ENCODE results near the gene UBASH3A.
A peak's percentile ranks its signal among the peaks of the same experiment; 100 is the strongest.

UBASH3A gene

GRCh38 chr21:42467140-42467983, 63.7 kb downstream of the UBASH3A start (continued):
- TF ChIP-seq ZNF549 (tag by site-specific recombination; IDR thresholded peaks at IDR 0.05) (no peak), ZNF157 (tag by site-specific recombination; IDR thresholded peaks at IDR 0.05) (no peak), ZBTB17 (tag by site-specific recombination; IDR thresholded peaks at IDR 0.05) (peak; percentile 62), BCL11A (tag by site-specific recombination; IDR thresholded peaks at IDR 0.05; ENCODE audit: low read depth) (no peak), PRDM1 (tag by site-specific recombination; IDR thresholded peaks at IDR 0.05) (no peak; the same call in 1 of the 2 replicates), ZNF266 (tag by site-specific recombination; IDR thresholded peaks at IDR 0.05; ENCODE audit: low read depth) (no peak), ZNF341 (tag by site-specific recombination; IDR thresholded peaks at IDR 0.05; ENCODE audit: low read depth) (peak; percentile 47; the same call in 1 of the 2 replicates), ZNF837 (tag by site-specific recombination; IDR thresholded peaks at IDR 0.05) (no peak), ZFP37 (tag by site-specific recombination; IDR thresholded peaks at IDR 0.05) (no peak), SCRT2 (tag by site-specific recombination; IDR thresholded peaks at IDR 0.05) (peak; percentile 94)
- TF ChIP-seq, protein P1, sequence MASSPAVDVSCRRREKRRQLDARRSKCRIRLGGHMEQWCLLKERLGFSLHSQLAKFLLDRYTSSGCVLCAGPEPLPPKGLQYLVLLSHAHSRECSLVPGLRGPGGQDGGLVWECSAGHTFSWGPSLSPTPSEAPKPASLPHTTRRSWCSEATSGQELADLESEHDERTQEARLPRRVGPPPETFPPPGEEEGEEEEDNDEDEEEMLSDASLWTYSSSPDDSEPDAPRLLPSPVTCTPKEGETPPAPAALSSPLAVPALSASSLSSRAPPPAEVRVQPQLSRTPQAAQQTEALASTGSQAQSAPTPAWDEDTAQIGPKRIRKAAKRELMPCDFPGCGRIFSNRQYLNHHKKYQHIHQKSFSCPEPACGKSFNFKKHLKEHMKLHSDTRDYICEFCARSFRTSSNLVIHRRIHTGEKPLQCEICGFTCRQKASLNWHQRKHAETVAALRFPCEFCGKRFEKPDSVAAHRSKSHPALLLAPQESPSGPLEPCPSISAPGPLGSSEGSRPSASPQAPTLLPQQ (tag by site-specific recombination; IDR thresholded peaks at IDR 0.05) = 0 out of 2 replicates have a peak, but pooled peaks have one; percentile 37
- TF ChIP-seq, protein P2, sequence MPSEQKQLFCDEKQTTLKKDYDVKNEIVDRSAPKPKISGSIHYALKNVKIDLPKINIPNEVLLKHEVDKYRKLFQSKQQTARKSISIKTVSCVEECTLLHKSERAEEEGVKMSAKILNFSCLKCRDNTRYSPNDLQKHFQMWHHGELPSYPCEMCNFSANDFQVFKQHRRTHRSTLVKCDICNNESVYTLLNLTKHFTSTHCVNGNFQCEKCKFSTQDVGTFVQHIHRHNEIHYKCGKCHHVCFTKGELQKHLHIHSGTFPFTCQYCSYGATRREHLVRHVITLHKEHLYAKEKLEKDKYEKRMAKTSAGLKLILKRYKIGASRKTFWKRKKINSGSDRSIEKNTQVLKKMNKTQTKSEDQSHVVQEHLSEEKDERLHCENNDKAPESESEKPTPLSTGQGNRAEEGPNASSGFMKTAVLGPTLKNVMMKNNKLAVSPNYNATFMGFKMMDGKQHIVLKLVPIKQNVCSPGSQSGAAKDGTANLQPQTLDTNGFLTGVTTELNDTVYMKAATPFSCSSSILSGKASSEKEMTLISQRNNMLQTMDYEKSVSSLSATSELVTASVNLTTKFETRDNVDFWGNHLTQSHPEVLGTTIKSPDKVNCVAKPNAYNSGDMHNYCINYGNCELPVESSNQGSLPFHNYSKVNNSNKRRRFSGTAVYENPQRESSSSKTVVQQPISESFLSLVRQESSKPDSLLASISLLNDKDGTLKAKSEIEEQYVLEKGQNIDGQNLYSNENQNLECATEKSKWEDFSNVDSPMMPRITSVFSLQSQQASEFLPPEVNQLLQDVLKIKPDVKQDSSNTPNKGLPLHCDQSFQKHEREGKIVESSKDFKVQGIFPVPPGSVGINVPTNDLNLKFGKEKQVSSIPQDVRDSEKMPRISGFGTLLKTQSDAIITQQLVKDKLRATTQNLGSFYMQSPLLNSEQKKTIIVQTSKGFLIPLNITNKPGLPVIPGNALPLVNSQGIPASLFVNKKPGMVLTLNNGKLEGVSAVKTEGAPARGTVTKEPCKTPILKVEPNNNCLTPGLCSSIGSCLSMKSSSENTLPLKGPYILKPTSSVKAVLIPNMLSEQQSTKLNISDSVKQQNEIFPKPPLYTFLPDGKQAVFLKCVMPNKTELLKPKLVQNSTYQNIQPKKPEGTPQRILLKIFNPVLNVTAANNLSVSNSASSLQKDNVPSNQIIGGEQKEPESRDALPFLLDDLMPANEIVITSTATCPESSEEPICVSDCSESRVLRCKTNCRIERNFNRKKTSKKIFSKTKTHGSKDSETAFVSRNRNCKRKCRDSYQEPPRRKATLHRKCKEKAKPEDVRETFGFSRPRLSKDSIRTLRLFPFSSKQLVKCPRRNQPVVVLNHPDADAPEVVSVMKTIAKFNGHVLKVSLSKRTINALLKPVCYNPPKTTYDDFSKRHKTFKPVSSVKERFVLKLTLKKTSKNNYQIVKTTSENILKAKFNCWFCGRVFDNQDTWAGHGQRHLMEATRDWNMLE (tag by site-specific recombination; conservative IDR thresholded peaks at IDR 0.05; ENCODE audit: low read depth) = 0 out of 2 replicates have a peak, but pooled peaks have one; percentile 16

DNA sequence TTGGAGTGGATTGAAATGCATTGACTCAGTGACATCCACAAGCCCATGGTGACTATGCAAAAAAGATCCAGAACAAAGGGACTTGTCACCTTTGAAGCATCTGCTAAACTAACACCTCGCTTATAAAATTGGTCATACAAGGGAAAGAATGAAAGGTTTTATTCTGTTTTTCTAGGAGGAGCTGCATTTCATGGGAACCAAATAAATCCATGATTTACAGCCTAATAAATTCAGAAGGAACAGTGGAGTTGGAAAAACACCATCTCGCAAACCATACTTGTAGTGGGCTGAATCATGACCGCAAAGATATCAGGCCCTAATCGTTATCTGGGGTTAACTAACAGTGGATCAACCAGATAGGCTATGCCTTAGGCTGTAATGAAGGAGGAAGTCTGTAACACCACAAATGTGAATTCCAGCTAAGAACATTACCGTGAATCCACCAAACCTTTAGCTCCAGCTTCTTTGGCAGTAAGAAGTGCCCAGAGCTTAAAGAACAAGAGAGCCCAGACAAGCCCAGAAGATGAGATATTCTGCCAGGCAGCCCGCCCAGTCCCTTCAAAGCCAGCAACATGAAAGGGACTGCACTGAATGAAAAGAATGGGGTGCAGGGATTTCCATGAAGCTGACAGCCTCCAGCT, 64.9 kb downstream of the UBASH3A start:
- POLR2A ChIA-PET = interaction anchor here (0.7 kb wide), 1 partner anchor 46 kb away, joined by 3 read pairs; no protein-coding TSS in a partner anchor
- peaks cover 17% of the 10 kb centered on the region for H3K4me1 ChIP-seq (ENCODE audit: control insufficient read depth, insufficient read depth, low read length)
- TF ChIP-seq, protein P3, sequence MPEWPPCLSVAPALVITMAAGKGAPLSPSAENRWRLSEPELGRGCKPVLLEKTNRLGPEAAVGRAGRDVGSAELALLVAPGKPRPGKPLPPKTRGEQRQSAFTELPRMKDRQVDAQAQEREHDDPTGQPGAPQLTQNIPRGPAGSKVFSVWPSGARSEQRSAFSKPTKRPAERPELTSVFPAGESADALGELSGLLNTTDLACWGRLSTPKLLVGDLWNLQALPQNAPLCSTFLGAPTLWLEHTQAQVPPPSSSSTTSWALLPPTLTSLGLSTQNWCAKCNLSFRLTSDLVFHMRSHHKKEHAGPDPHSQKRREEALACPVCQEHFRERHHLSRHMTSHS (tag by site-specific recombination; IDR thresholded peaks at IDR 0.05) = peak; percentile 84
- TF ChIP-seq SP2 (tag by site-specific recombination; IDR thresholded peaks at IDR 0.05) (no peak), ZNF423 (tag by site-specific recombination; IDR thresholded peaks at IDR 0.05) (peak; percentile 59; the same call in 1 of the 2 replicates), OSR2 (tag by site-specific recombination; IDR thresholded peaks at IDR 0.05) (peak; percentile 68), ZXDB (tag by site-specific recombination; IDR thresholded peaks at IDR 0.05) (peak; percentile 84), KLF8 (tag by site-specific recombination; IDR thresholded peaks at IDR 0.05) (no peak), SP7 (tag by site-specific recombination; IDR thresholded peaks at IDR 0.05) (peak; percentile 53; the same call in 1 of the 2 replicates), ZBTB44 (tag by site-specific recombination; IDR thresholded peaks at IDR 0.05) (0 out of 2 replicates have a peak, but pooled peaks have one; percentile 6)
- TF ChIP-seq, protein P4, sequence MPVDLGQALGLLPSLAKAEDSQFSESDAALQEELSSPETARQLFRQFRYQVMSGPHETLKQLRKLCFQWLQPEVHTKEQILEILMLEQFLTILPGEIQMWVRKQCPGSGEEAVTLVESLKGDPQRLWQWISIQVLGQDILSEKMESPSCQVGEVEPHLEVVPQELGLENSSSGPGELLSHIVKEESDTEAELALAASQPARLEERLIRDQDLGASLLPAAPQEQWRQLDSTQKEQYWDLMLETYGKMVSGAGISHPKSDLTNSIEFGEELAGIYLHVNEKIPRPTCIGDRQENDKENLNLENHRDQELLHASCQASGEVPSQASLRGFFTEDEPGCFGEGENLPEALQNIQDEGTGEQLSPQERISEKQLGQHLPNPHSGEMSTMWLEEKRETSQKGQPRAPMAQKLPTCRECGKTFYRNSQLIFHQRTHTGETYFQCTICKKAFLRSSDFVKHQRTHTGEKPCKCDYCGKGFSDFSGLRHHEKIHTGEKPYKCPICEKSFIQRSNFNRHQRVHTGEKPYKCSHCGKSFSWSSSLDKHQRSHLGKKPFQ (tag by site-specific recombination; IDR thresholded peaks at IDR 0.05) = peak; percentile 58; the same call in 1 of the 2 replicates
- TF ChIP-seq, protein P1 (tag by site-specific recombination; IDR thresholded peaks at IDR 0.05) = peak; percentile 58; the same call in 1 of the 2 replicates

More for the DNA sequence above, 64.9 kb downstream of the UBASH3A start:
- Histone ChIP-seq H3K4me3 (ENCODE audit: low read depth, low read length) (no peak overlapping the region), H3K27ac (ENCODE audit: extremely low read depth, low read depth, low read length) (peak overlapping the region; percentile 13; the same call in 1 of the 2 replicates), H3K36me3 (ENCODE audit: control insufficient read depth in 2 of 2, insufficient read depth in 1 of 2, low read length in 2 of 2) (no peaks in the 10 kb centered on the region), H3K9me3 (ENCODE audit: control insufficient read depth, insufficient read depth, low read depth, low read length) (no peaks in the 10 kb centered on the region)
- CTCF ChIA-PET = interaction anchor here (0.6 to 1.8 kb wide), 4 partner anchors 13 to 160 kb away, joined by 3 to 6 read pairs (median 6); no protein-coding TSS in a partner anchor
